HG03159 (cell line): Measurements from ENCODE around the gene AUTS2.
A peak's percentile ranks its signal among the peaks of the same experiment; 100 is the strongest.

Experiments used
- ATAC-seq: cut with Tn5 transposase; IDR thresholded peaks from one replicate; pipeline ENCODE4 v1.9.1; 2021; ENCODE audit warnings: mild to moderate bottlenecking, moderate library complexity; ENCODE audit not compliant: unreplicated experiment

Gene AUTS2

GRCh38 chr7:69599955-69600709 lies 1.9 kb downstream of the AUTS2 start:
- no peak for ATAC-seq

- ATAC-seq, result no peak
These were observed 2.6 kb downstream of the AUTS2 start for GRCh38 chr7:69600710-69601519.

- ATAC-seq, result no peak
These were observed 4.2 kb downstream of the AUTS2 start for GRCh38 chr7:69602522-69602921.

- peak; percentile 48 for ATAC-seq
These were observed 5.1 kb downstream of the AUTS2 start for GRCh38 chr7:69603351-69603750.

GRCh38 chr7:69603937-69604494 lies 5.7 kb downstream of the AUTS2 start:
- ATAC-seq, result peak; percentile 66

- no peak for ATAC-seq
These were observed 6.8 kb downstream of the AUTS2 start for GRCh38 chr7:69605070-69605469.

- ATAC-seq, result no peak
These were observed 7.3 kb downstream of the AUTS2 start for GRCh38 chr7:69605546-69605945.

- ATAC-seq, result no peak
These were observed 9.8 kb downstream of the AUTS2 start for GRCh38 chr7:69608049-69608448.

- ATAC-seq, result no peak
These were observed 10.6 kb downstream of the AUTS2 start for GRCh38 chr7:69608878-69609277.

GRCh38 chr7:69609541-69610373 lies 11.5 kb downstream of the AUTS2 start:
- no peak for ATAC-seq

- no peak for ATAC-seq
These were observed 12.3 kb downstream of the AUTS2 start for GRCh38 chr7:69610374-69611084.

- ATAC-seq, result no peak
These were observed 14.7 kb downstream of the AUTS2 start for GRCh38 chr7:69612981-69613380.

GRCh38 chr7:69613846-69614245 lies 15.6 kb downstream of the AUTS2 start:
- ATAC-seq, result no peak

- ATAC-seq, result no peak
These were observed 17.4 kb downstream of the AUTS2 start for GRCh38 chr7:69615685-69616084.

- ATAC-seq, result no peak
These were observed 19.1 kb downstream of the AUTS2 start for GRCh38 chr7:69617364-69617763.

GRCh38 chr7:69619054-69619453 lies 20.8 kb downstream of the AUTS2 start:
- no peak for ATAC-seq

- ATAC-seq, result no peak
These were observed 21.4 kb downstream of the AUTS2 start for GRCh38 chr7:69619635-69620034.

GRCh38 chr7:69620063-69620462 lies 21.8 kb downstream of the AUTS2 start:
- no peak for ATAC-seq

- ATAC-seq, result no peak
These were observed 22.4 kb downstream of the AUTS2 start for GRCh38 chr7:69620650-69621049.
